ENCODE measurements around the gene COL18A1.

Gene COL18A1

GRCh38 chr21:45470773-45471524 lies 66.0 kb downstream of the COL18A1 start:
- H3K9me3 ChIP-seq (ENCODE audit: insufficient read depth, low read depth, low read length), result no peaks in the 10 kb centered on the region
- WGBS, result 96% methylated on average over 28 of the region's 28 CpGs
- no peak overlapping the region for H3K4me3 ChIP-seq (ENCODE audit: low read length)
- no peak overlapping the region for H3K9ac ChIP-seq (ENCODE audit: low read depth, low read length)
- peaks cover 50% of the 10 kb centered on the region for H3K36me3 ChIP-seq (ENCODE audit: insufficient read depth, low read length)
- H3K27me3 ChIP-seq (ENCODE audit: insufficient read depth, low read length), result no peaks in the 10 kb centered on the region
- H3K27ac ChIP-seq (ENCODE audit: low read depth, low read length), result no peak overlapping the region
- no peaks in the 10 kb centered on the region for H3K4me1 ChIP-seq (ENCODE audit: insufficient read depth, low read length)

GRCh38 chr21:45471525-45472221 lies 66.7 kb downstream of the COL18A1 start:
- Histone ChIP-seq H3K27me3 (ENCODE audit: insufficient read depth, low read length) (no peaks in the 10 kb centered on the region), H3K4me3 (ENCODE audit: low read length) (no peak overlapping the region), H3K36me3 (ENCODE audit: insufficient read depth, low read length) (peaks cover 57% of the 10 kb centered on the region), H3K27ac (ENCODE audit: low read depth, low read length) (no peak overlapping the region), H3K4me1 (ENCODE audit: insufficient read depth, low read length) (no peaks in the 10 kb centered on the region), H3K9me3 (ENCODE audit: insufficient read depth, low read depth, low read length) (no peaks in the 10 kb centered on the region), H3K9ac (ENCODE audit: low read depth, low read length) (no peak overlapping the region)
- WGBS, result 90% methylated on average over 30 of the region's 30 CpGs

- peaks cover 54% of the 10 kb centered on the region for H3K36me3 ChIP-seq (ENCODE audit: insufficient read depth, low read length)
- 96% methylated on average over 42 of the region's 42 CpGs for WGBS
Measured at GRCh38 chr21:45472445-45473365, 67.7 kb downstream of the COL18A1 start.

GRCh38 chr21:45473496-45474322 lies 68.7 kb downstream of the COL18A1 start:
- Histone ChIP-seq H3K4me1 (ENCODE audit: insufficient read depth, low read length) (no peaks in the 10 kb centered on the region), H3K36me3 (ENCODE audit: insufficient read depth, low read length) (peaks cover 53% of the 10 kb centered on the region), H3K4me3 (ENCODE audit: low read length) (no peak overlapping the region), H3K9ac (ENCODE audit: low read depth, low read length) (no peak overlapping the region), H3K27me3 (ENCODE audit: insufficient read depth, low read length) (no peaks in the 10 kb centered on the region), H3K9me3 (ENCODE audit: insufficient read depth, low read depth, low read length) (no peaks in the 10 kb centered on the region), H3K27ac (ENCODE audit: low read depth, low read length) (no peak overlapping the region)
- WGBS, result 98% methylated on average over 24 of the region's 24 CpGs

More at GRCh38 chr21:45472445-45473365, 67.7 kb downstream of the COL18A1 start:
- H3K27me3 ChIP-seq (ENCODE audit: insufficient read depth, low read length), result no peaks in the 10 kb centered on the region
- H3K9ac ChIP-seq (ENCODE audit: low read depth, low read length), result no peak overlapping the region; the same call in 1 of the 2 replicates
- no peak overlapping the region for H3K4me3 ChIP-seq (ENCODE audit: low read length)
- H3K4me1 ChIP-seq (ENCODE audit: insufficient read depth, low read length), result no peaks in the 10 kb centered on the region
- H3K9me3 ChIP-seq (ENCODE audit: insufficient read depth, low read depth, low read length), result no peaks in the 10 kb centered on the region
- no peak overlapping the region for H3K27ac ChIP-seq (ENCODE audit: low read depth, low read length)

- Histone ChIP-seq H3K9me3 (ENCODE audit: insufficient read depth, low read depth, low read length) (no peaks in the 10 kb centered on the region), H3K36me3 (ENCODE audit: insufficient read depth, low read length) (peaks cover 55% of the 10 kb centered on the region), H3K9ac (ENCODE audit: low read depth, low read length) (no peak overlapping the region), H3K27ac (ENCODE audit: low read depth, low read length) (no peak overlapping the region), H3K4me3 (ENCODE audit: low read length) (no peak overlapping the region), H3K27me3 (ENCODE audit: insufficient read depth, low read length) (no peaks in the 10 kb centered on the region), H3K4me1 (ENCODE audit: insufficient read depth, low read length) (no peaks in the 10 kb centered on the region)
- WGBS, result 96% methylated on average over 18 of the region's 18 CpGs
Measured at GRCh38 chr21:45474323-45474950, 69.5 kb downstream of the COL18A1 start.

GRCh38 chr21:45475004-45475685 lies 70.2 kb downstream of the COL18A1 start:
- H3K9me3 ChIP-seq (ENCODE audit: insufficient read depth, low read depth, low read length), result no peaks in the 10 kb centered on the region
- no peak overlapping the region for H3K9ac ChIP-seq (ENCODE audit: low read depth, low read length)
- peaks cover 56% of the 10 kb centered on the region for H3K36me3 ChIP-seq (ENCODE audit: insufficient read depth, low read length)
- WGBS, result 97% methylated on average over 43 of the region's 43 CpGs
- H3K4me3 ChIP-seq (ENCODE audit: low read length), result no peak overlapping the region
- no peaks in the 10 kb centered on the region for H3K4me1 ChIP-seq (ENCODE audit: insufficient read depth, low read length)
- H3K27me3 ChIP-seq (ENCODE audit: insufficient read depth, low read length), result no peaks in the 10 kb centered on the region
- no peak overlapping the region for H3K27ac ChIP-seq (ENCODE audit: low read depth, low read length)

GRCh38 chr21:45475797-45476570 lies 71.0 kb downstream of the COL18A1 start:
- WGBS, result 97% methylated on average over 53 of the region's 53 CpGs
- H3K27ac ChIP-seq (ENCODE audit: low read depth, low read length), result no peak overlapping the region

GRCh38 chr21:45476582-45476981 lies 71.6 kb downstream of the COL18A1 start:
- H3K27ac ChIP-seq (ENCODE audit: low read depth, low read length), result no peak overlapping the region
- H3K4me3 ChIP-seq (ENCODE audit: low read length), result no peak overlapping the region
- 95% methylated on average over 6 of the region's 6 CpGs for WGBS
- no peaks in the 10 kb centered on the region for H3K4me1 ChIP-seq (ENCODE audit: insufficient read depth, low read length)
- H3K36me3 ChIP-seq (ENCODE audit: insufficient read depth, low read length), result peaks cover 67% of the 10 kb centered on the region
- no peaks in the 10 kb centered on the region for H3K9me3 ChIP-seq (ENCODE audit: insufficient read depth, low read depth, low read length)
- H3K27me3 ChIP-seq (ENCODE audit: insufficient read depth, low read length), result no peaks in the 10 kb centered on the region
- no peak overlapping the region for H3K9ac ChIP-seq (ENCODE audit: low read depth, low read length)

More at GRCh38 chr21:45475797-45476570, 71.0 kb downstream of the COL18A1 start:
- no peak overlapping the region for H3K4me3 ChIP-seq (ENCODE audit: low read length)
- no peaks in the 10 kb centered on the region for H3K27me3 ChIP-seq (ENCODE audit: insufficient read depth, low read length)
- no peak overlapping the region for H3K9ac ChIP-seq (ENCODE audit: low read depth, low read length)
- no peaks in the 10 kb centered on the region for H3K9me3 ChIP-seq (ENCODE audit: insufficient read depth, low read depth, low read length)
- H3K4me1 ChIP-seq (ENCODE audit: insufficient read depth, low read length), result no peaks in the 10 kb centered on the region
- peaks cover 64% of the 10 kb centered on the region for H3K36me3 ChIP-seq (ENCODE audit: insufficient read depth, low read length)
